Endodermal cell (in vitro differentiated cells): ENCODE data around the gene BTBD19. TPM values are rescaled to one million over a fixed set of nuclear protein-coding genes. Genes with fewer than 3 reads are reported as not detected.
A peak's percentile ranks its signal among the peaks of the same experiment; 100 is the strongest.

Source experiments
- DNase-seq: peaks from one replicate; pipeline ENCODE4 v3.0.0-alpha.2; 2017
- H3K27ac ChIP-seq: 2 replicates; pipeline ENCODE4 v1.5.1; 2013; ENCODE audit warnings: mild to moderate bottlenecking, low read depth, low read length, moderate library complexity
- H3K27me3 ChIP-seq: 2 replicates; pipeline ENCODE4 v1.6.1; 2013; ENCODE audit warnings: mild to moderate bottlenecking, low read length, moderate library complexity; ENCODE audit not compliant: insufficient read depth, control insufficient read depth, poor library complexity, severe bottlenecking
- H3K36me3 ChIP-seq: 2 replicates; pipeline ENCODE4 v1.7.0; 2013; ENCODE audit warnings: mild to moderate bottlenecking, low read length, moderate library complexity; ENCODE audit not compliant: control insufficient read depth, insufficient read depth
- H3K4me1 ChIP-seq: one replicate; pipeline ENCODE4 v1.7.0; 2013; ENCODE audit warnings: low read length; ENCODE audit not compliant: control insufficient read depth, insufficient read depth
- H3K4me3 ChIP-seq: 2 replicates; pipeline ENCODE4 v1.5.1; 2013; ENCODE audit warnings: mild to moderate bottlenecking, low read length, moderate library complexity
- H3K9ac ChIP-seq: 2 replicates; pipeline ENCODE4 v1.6.1; 2013; ENCODE audit warnings: mild to moderate bottlenecking, low read length, moderate library complexity; ENCODE audit not compliant: poor library complexity, severe bottlenecking; ENCODE audit errors: extremely low read depth
- H3K9me3 ChIP-seq: 2 replicates; pipeline ENCODE4 v1.6.1; 2013; ENCODE audit warnings: mild to moderate bottlenecking, low read length, moderate library complexity; ENCODE audit not compliant: control insufficient read depth
- H3K27ac Mint-ChIP-seq: 2 replicates; pipeline ENCODE4 v1.8.0; 2020; ENCODE audit warnings: mixed read lengths
- H3K27me3 Mint-ChIP-seq: 2 replicates; pipeline ENCODE4 v1.8.0; 2021; ENCODE audit warnings: mild to moderate bottlenecking, mixed read lengths; ENCODE audit not compliant: insufficient read depth
- H3K36me3 Mint-ChIP-seq: 2 replicates; pipeline ENCODE4 v1.8.0; 2020; ENCODE audit warnings: low read depth, mixed read lengths
- H3K4me1 Mint-ChIP-seq: 2 replicates; pipeline ENCODE4 v1.8.0; 2020; ENCODE audit warnings: mixed read lengths
- H3K4me3 Mint-ChIP-seq: 2 replicates; pipeline ENCODE4 v1.8.0; 2020; ENCODE audit warnings: mild to moderate bottlenecking, moderate library complexity, mixed read lengths
- H3K9me3 Mint-ChIP-seq: 2 replicates; pipeline ENCODE4 v1.8.0; 2020; ENCODE audit warnings: mild to moderate bottlenecking, mixed read lengths
- CTCF ChIP-seq: fragments of 200-600 bp; sonication (generic); conservative IDR thresholded peaks from 2 replicates; pipeline ENCODE4 v1.5.0; 2021; ENCODE audit warnings: antibody characterized with exemption, mild to moderate bottlenecking
- WGBS, 2 experiments: methylation state at CpG; one replicate each; pipeline versions ENCODE4 v1.1.5 to v1.1.7; 2013; ENCODE audit warnings: missing lambda C conversion rate in 2 of 2, mixed read lengths in 1 of 2; ENCODE audit not compliant: insufficient coverage in 1 of 2, insufficient read length in 1 of 2; 5-methylcytosine and 5-hydroxymethylcytosine counted together
- total RNA-seq, 2 donors: library from RNA; stranded (reverse); fragmentation: NEBNext Ultra II Directional in 1 of 2; extraction: Animal tissue kit (Norgen Biotek cat#: 25700) in 1 of 2; gene quantifications; 2 replicates in 1 of 2; 3 replicates in 1 of 2; pipeline ENCODE4 v1.2.1, GENCODE V29; 2021

The BTBD19 gene
- total RNA-seq, 2 donors from 2014 or later: 7.4 to 7.9 TPM

- no peak for TF ChIP-seq CTCF
- H3K4me3 ChIP-seq: no peak overlapping the region
- H3K4me1 Mint-ChIP-seq: peaks cover 16% of the 10 kb centered on the region
- peak overlapping the region; percentile 50 for H3K4me3 Mint-ChIP-seq
- peaks cover 20% of the 10 kb centered on the region for H3K27me3 ChIP-seq
- no peaks in the 10 kb centered on the region for H3K36me3 ChIP-seq
- no peaks in the 10 kb centered on the region for H3K9me3 ChIP-seq
- H3K27me3 Mint-ChIP-seq: peaks cover 10% of the 10 kb centered on the region
- H3K9ac ChIP-seq: no peak overlapping the region
- peaks cover 2% of the 10 kb centered on the region for H3K36me3 Mint-ChIP-seq
- H3K4me1 ChIP-seq: peaks cover 5% of the 10 kb centered on the region
- H3K27ac Mint-ChIP-seq: peak overlapping the region; percentile 50
- WGBS, 2 experiments: 85 to 96% methylated on average over 6 to 9 of the region's 9 CpGs
- no peak overlapping the region for H3K27ac ChIP-seq
- no peaks in the 10 kb centered on the region for H3K9me3 Mint-ChIP-seq
- peak; percentile 46 for DNase-seq
Observed at GRCh38 chr1:44786841-44787426, 21.4 kb upstream of the BTBD19 start.

- Histone ChIP-seq H3K27ac (no peak overlapping the region), H3K27me3 (peaks cover 20% of the 10 kb centered on the region), H3K9me3 (no peaks in the 10 kb centered on the region), H3K4me1 (peaks cover 5% of the 10 kb centered on the region), H3K36me3 (no peaks in the 10 kb centered on the region), H3K9ac (no peak overlapping the region), H3K4me3 (no peak overlapping the region)
- H3K27ac Mint-ChIP-seq: no peak overlapping the region
- peaks cover 10% of the 10 kb centered on the region for H3K27me3 Mint-ChIP-seq
- no peak overlapping the region for H3K4me3 Mint-ChIP-seq
- WGBS, 2 experiments: 94 to 100% methylated on average over 7 to 10 of the region's 10 CpGs
- no peaks in the 10 kb centered on the region for H3K36me3 Mint-ChIP-seq
- peaks cover 16% of the 10 kb centered on the region for H3K4me1 Mint-ChIP-seq
- H3K9me3 Mint-ChIP-seq: no peaks in the 10 kb centered on the region
- DNase-seq: peak; percentile 40
- no peak for TF ChIP-seq CTCF
Observed at GRCh38 chr1:44787506-44787905, 20.8 kb upstream of the BTBD19 start.

- H3K4me3 ChIP-seq: no peak within 1 kb of the TSS
- H3K27me3 Mint-ChIP-seq: peaks cover 10% of the 10 kb centered on the region
- H3K36me3 ChIP-seq: no peaks in the 10 kb centered on the region
- H3K4me1 Mint-ChIP-seq: peaks cover 20% of the 10 kb centered on the region
- no peaks in the 10 kb centered on the region for H3K9me3 ChIP-seq
- H3K27me3 ChIP-seq: peaks cover 20% of the 10 kb centered on the region
- TF ChIP-seq CTCF: no peak
- H3K4me1 ChIP-seq: peaks cover 8% of the 10 kb centered on the region
- H3K4me3 Mint-ChIP-seq: no peak within 1 kb of the TSS
- WGBS, 2 experiments: 92 to 93% methylated on average over 5 to 9 of the region's 9 CpGs
- no peak for DNase-seq
- H3K36me3 Mint-ChIP-seq: no peaks in the 10 kb centered on the region
- no peak within 1 kb of the TSS for H3K27ac ChIP-seq
- H3K9me3 Mint-ChIP-seq: no peaks in the 10 kb centered on the region
- no peak within 1 kb of the TSS for H3K27ac Mint-ChIP-seq
- no peak within 1 kb of the TSS for H3K9ac ChIP-seq
Observed at GRCh38 chr1:44788120-44788860, 20.0 kb upstream of the BTBD19 start, which contains the start of gene BEST4. Gene BEST4 (minus strand): TSS chr1:44788170. CDS start chr1:44787705, 465 bp downstream.
